Calu3 (cell line): Measurements from ENCODE around the gene APBA1. TPM values are rescaled to one million over a fixed set of nuclear protein-coding genes. Genes with fewer than 3 reads are reported as not detected.

Source experiments
- BruUV-seq: library from RNA; stranded (reverse); fragments of 400-500 nt; replicated peaks from 2 replicates; lab custom pipeline; 2021; lab: Mats Ljungman, UMichigan
- CTCF ChIA-PET: fragments of 300-600 bp; sonication (Branson Sonifier 250); formaldehyde crosslinking; loops from one replicate; lab custom pipeline; 2022; ENCODE audit warnings: antibody characterized with exemption; lab: Charles Lee
- DNase-seq: peaks from one replicate; pipeline ENCODE4 v3.0.0; 2022
- H3K27ac Mint-ChIP-seq: one replicate; pipeline ENCODE4 v1.8.0; 2022; ENCODE audit warnings: mixed read lengths; ENCODE audit not compliant: unreplicated experiment
- H3K27me3 Mint-ChIP-seq: one replicate; pipeline ENCODE4 v1.8.0; 2022; ENCODE audit warnings: mixed read lengths; ENCODE audit not compliant: unreplicated experiment
- H3K36me3 Mint-ChIP-seq: one replicate; pipeline ENCODE4 v1.8.0; 2022; ENCODE audit warnings: mild to moderate bottlenecking, moderate library complexity, mixed read lengths; ENCODE audit not compliant: insufficient read depth, unreplicated experiment
- H3K4me1 Mint-ChIP-seq: one replicate; pipeline ENCODE4 v1.8.0; 2022; ENCODE audit warnings: mild to moderate bottlenecking, low read depth, mixed read lengths; ENCODE audit not compliant: unreplicated experiment
- H3K4me3 Mint-ChIP-seq: one replicate; pipeline ENCODE4 v1.8.0; 2022; ENCODE audit warnings: mild to moderate bottlenecking, low read depth, moderate library complexity, mixed read lengths; ENCODE audit not compliant: unreplicated experiment
- H3K9me3 Mint-ChIP-seq: one replicate; pipeline ENCODE4 v1.8.0; 2022; ENCODE audit warnings: low read depth, mixed read lengths; ENCODE audit not compliant: unreplicated experiment
- intact Hi-C: fragments of 100-400 bp; cut with micrococcal nuclease; formaldehyde crosslinking; loops from one replicate; pipeline ENCODE4 v1.10.0; 2022; ENCODE audit not compliant: unreplicated experiment
- total RNA-seq: library from RNA; stranded (reverse); gene quantifications from 2 replicates; pipeline ENCODE4 v1.2.3, GENCODE V29; 2022
- TF ChIP-seq, protein P1 (sequence below): fragments of 200-600 bp; IDR thresholded peaks from one replicate; pipeline ENCODE4 v1.8.0; 2022; ENCODE audit warnings: antibody characterized with exemption; ENCODE audit not compliant: unreplicated experiment

The APBA1 gene
- total RNA-seq, 1 experiment from 2014 or later, result 4.4 TPM

DNA sequence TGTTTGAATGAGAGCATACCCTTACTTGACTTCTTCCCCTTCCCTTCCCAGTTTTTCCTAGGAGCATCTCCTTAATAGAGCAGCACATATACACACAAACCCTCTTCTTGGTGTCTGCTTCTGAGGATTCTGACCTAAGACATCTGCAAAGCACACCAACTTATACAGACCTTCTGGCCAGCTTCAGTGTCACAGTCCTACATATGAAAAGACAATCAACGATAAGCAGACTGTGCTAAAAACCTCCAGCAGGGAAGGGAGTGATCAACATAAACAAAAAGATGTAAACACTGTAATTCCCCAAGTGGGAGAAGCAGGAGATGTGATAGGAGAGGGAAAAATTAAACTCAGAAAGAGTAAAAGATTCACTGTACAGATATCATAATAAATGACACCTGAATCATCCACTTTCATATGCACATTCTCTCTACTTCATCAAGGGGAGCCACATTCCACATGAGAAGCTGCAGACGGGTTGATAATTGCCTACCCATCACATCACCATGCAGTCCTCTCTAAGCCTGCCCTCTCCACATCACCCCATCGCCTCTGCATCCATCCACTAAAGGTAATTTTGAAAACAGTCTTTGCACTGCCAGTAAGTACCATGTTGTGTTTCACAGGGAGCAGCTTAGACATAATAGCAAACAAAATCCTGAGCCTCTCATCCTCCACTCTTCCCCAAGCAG is 13.0 kb downstream of the APBA1 start:
- H3K4me3 Mint-ChIP-seq, result no peak overlapping the region
- CTCF ChIA-PET, result no interaction called here
- no peak for DNase-seq
- H3K4me1 Mint-ChIP-seq, result no peaks in the 10 kb centered on the region
- intact Hi-C loops, result no loop called here
- H3K27me3 Mint-ChIP-seq, result no peaks in the 10 kb centered on the region
- TF ChIP-seq, protein P1, sequence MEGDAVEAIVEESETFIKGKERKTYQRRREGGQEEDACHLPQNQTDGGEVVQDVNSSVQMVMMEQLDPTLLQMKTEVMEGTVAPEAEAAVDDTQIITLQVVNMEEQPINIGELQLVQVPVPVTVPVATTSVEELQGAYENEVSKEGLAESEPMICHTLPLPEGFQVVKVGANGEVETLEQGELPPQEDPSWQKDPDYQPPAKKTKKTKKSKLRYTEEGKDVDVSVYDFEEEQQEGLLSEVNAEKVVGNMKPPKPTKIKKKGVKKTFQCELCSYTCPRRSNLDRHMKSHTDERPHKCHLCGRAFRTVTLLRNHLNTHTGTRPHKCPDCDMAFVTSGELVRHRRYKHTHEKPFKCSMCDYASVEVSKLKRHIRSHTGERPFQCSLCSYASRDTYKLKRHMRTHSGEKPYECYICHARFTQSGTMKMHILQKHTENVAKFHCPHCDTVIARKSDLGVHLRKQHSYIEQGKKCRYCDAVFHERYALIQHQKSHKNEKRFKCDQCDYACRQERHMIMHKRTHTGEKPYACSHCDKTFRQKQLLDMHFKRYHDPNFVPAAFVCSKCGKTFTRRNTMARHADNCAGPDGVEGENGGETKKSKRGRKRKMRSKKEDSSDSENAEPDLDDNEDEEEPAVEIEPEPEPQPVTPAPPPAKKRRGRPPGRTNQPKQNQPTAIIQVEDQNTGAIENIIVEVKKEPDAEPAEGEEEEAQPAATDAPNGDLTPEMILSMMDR, result no peak
- no peak overlapping the region for H3K27ac Mint-ChIP-seq
- H3K9me3 Mint-ChIP-seq, result no peaks in the 10 kb centered on the region
- H3K36me3 Mint-ChIP-seq, result no peaks in the 10 kb centered on the region
- no TSS peak for BruUV-seq

DNA sequence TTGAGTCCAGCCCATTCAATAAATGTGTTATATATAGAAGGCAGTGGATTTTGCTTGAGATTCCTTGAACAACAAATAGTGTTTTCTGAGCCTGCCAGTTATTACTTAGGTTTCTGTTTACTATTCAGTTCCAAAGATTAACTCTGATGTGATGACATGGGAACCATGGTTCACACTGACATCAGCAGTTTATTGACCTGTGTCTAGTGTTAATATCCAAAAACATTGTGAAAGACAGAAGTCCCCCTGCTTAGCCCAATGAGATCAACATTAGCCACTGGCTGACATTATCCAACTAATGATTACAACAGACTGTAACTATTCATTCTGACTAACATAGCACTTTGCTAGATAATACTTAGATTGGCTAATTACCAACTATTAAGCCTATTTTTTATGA is 14.9 kb downstream of the APBA1 start:
- no TSS peak for BruUV-seq

DNA sequence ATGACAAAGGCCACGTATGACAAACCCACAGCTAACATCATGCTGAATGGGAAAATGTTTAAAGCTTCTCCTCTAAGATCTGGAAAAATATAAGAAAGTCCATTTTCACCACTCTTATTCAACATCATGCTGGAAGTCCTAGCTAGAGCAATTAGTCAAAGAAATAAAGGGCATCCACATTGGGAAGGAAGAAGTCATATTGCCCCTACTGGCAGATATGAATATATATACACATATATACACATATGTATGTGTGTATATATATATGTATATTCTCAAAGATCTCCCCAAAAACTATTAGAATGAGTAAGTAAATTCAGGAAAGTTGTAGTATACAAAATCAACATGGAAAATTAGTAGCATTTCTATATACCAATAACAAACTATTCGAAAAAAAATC is 17.1 kb downstream of the APBA1 start:
- H3K27me3 Mint-ChIP-seq, result no peaks in the 10 kb centered on the region
- CTCF ChIA-PET, result no interaction called here
- intact Hi-C loops, result no loop called here
- DNase-seq, result no peak
- H3K4me3 Mint-ChIP-seq, result no peak overlapping the region
- H3K36me3 Mint-ChIP-seq, result no peaks in the 10 kb centered on the region
- no peak overlapping the region for H3K27ac Mint-ChIP-seq
- H3K4me1 Mint-ChIP-seq, result no peaks in the 10 kb centered on the region
- H3K9me3 Mint-ChIP-seq, result no peaks in the 10 kb centered on the region
- TF ChIP-seq, protein P1, result no peak
- BruUV-seq, result no TSS peak

More for the DNA sequence above, 14.9 kb downstream of the APBA1 start:
- no peak overlapping the region for H3K4me3 Mint-ChIP-seq
- no peaks in the 10 kb centered on the region for H3K4me1 Mint-ChIP-seq
- H3K9me3 Mint-ChIP-seq, result no peaks in the 10 kb centered on the region
- intact Hi-C loops, result no loop called here
- no peak for DNase-seq
- H3K36me3 Mint-ChIP-seq, result no peaks in the 10 kb centered on the region
- H3K27me3 Mint-ChIP-seq, result no peaks in the 10 kb centered on the region
- H3K27ac Mint-ChIP-seq, result no peak overlapping the region
- CTCF ChIA-PET, result no interaction called here
- TF ChIP-seq, protein P1, result no peak

DNA sequence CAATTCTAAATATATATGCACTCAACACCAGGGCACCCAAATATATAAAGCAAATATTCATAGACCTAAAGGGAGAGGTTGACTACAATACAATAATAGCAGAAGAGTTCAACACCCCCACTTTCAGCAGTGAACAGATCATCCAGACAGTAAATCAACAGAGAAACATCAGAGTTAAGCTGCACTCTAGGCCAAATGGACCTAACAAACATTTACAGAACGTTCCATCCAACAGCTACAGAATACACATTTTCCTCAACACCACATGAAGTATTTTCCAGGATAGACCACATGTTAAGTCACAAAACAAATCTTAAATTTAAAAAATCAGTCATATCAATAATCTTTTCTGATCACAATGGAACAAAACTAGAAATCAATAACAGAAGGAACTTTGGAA is 18.9 kb downstream of the APBA1 start:
- Mint-ChIP-seq H3K27me3 (no peaks in the 10 kb centered on the region), H3K4me1 (no peaks in the 10 kb centered on the region), H3K4me3 (no peak overlapping the region), H3K9me3 (no peaks in the 10 kb centered on the region), H3K27ac (no peak overlapping the region), H3K36me3 (no peaks in the 10 kb centered on the region)
- TF ChIP-seq, protein P1, result no peak
- BruUV-seq, result no TSS peak
- no peak for DNase-seq
- intact Hi-C loops, result no loop called here
- CTCF ChIA-PET, result no interaction called here
